ENCODE results near the gene ZDHHC9.

The ZDHHC9 gene

DNA sequence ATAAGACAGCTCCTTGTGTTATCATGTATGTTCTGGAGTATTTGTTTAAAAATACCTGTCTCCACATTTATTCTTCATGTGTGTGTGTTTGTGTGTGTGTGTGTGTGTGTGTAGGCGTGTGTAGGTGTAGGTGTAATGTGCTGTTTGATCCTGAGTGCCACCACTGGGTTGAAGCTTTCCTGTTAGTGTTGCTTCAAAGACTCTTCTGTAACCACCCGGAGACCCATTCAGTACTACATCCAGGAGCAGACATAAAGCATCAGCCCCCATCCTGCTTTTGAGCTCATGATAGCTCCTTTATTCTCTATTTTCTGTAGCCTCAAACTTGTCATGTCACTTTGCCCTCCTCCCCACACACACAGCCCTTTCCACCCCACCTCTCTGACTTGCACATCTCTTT lies 3.0 kb upstream of the ZDHHC9 start:
- TF ChIP-seq, protein P1, sequence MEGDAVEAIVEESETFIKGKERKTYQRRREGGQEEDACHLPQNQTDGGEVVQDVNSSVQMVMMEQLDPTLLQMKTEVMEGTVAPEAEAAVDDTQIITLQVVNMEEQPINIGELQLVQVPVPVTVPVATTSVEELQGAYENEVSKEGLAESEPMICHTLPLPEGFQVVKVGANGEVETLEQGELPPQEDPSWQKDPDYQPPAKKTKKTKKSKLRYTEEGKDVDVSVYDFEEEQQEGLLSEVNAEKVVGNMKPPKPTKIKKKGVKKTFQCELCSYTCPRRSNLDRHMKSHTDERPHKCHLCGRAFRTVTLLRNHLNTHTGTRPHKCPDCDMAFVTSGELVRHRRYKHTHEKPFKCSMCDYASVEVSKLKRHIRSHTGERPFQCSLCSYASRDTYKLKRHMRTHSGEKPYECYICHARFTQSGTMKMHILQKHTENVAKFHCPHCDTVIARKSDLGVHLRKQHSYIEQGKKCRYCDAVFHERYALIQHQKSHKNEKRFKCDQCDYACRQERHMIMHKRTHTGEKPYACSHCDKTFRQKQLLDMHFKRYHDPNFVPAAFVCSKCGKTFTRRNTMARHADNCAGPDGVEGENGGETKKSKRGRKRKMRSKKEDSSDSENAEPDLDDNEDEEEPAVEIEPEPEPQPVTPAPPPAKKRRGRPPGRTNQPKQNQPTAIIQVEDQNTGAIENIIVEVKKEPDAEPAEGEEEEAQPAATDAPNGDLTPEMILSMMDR (conservative IDR thresholded peaks at IDR 0.05; ENCODE audit: control insufficient read depth, insufficient read depth, low read depth, low read length) = no peak
- H3K4me3 ChIP-seq (ENCODE audit: control insufficient read depth, low read depth, low read length) = no peak overlapping the region
- no peak for DNase-seq (ENCODE audit: low read depth)

- H3K4me3 ChIP-seq (ENCODE audit: control insufficient read depth, low read depth, low read length) = no peak overlapping the region
- TF ChIP-seq, protein P1 (conservative IDR thresholded peaks at IDR 0.05; ENCODE audit: control insufficient read depth, insufficient read depth, low read depth, low read length) = no peak
- DNase-seq (ENCODE audit: low read depth) = no peak
These were observed 2.0 kb upstream of the ZDHHC9 start for GRCh38 chrX:129845616-129846190.

DNA sequence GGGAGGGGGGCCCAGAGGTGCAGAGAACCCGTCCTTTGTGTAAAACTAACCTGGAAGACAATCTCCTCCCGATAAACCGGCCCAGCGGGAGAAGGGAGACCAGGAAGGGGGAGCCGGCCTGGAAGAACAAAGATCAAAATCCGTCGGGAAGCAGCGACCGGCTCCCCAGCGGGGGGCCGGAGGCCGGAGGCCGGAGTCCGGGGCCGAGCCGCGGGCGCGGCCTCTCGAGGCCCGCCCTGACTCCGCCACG lies 552 bp downstream of the ZDHHC9 start:
- H3K4me3 ChIP-seq (ENCODE audit: control insufficient read depth, low read depth, low read length) = peak overlapping the region; percentile 68
- TF ChIP-seq, protein P1 (conservative IDR thresholded peaks at IDR 0.05; ENCODE audit: control insufficient read depth, insufficient read depth, low read depth, low read length) = no peak
- no peak for DNase-seq (ENCODE audit: low read depth)

GRCh38 chrX:129842510-129843208 lies 1.0 kb downstream of the ZDHHC9 start:
- TF ChIP-seq, protein P1 (conservative IDR thresholded peaks at IDR 0.05; ENCODE audit: control insufficient read depth, insufficient read depth, low read depth, low read length) = no peak
- peak overlapping the region; percentile 68 for H3K4me3 ChIP-seq (ENCODE audit: control insufficient read depth, low read depth, low read length)
- DNase-seq (ENCODE audit: low read depth) = peak; percentile 80

GRCh38 chrX:129840344-129840743 lies 3.3 kb downstream of the ZDHHC9 start:
- no peak overlapping the region for H3K4me3 ChIP-seq (ENCODE audit: control insufficient read depth, low read depth, low read length)

DNA sequence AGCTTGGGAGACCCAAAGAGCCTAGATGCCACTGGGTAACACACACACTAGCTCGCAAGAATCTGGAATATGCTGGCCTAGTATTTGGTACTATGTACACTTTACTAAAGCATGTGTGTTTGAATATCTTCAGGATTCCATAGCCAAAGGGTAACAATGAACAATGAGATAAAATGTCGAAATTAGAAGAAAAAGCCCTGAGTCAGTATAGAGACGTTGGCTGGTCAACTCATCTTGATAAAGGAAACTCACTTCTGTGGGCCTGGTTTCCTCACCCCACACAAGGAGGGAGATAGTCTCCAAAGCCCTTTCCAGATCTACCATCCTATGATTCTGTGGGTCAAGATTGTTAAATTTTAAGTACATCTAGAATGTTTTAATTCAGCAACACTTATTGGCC lies 6.9 kb downstream of the ZDHHC9 start:
- DNase-seq (ENCODE audit: low read depth) = no peak
- H3K4me3 ChIP-seq (ENCODE audit: control insufficient read depth, low read depth, low read length) = no peak overlapping the region
- TF ChIP-seq, protein P1 (conservative IDR thresholded peaks at IDR 0.05; ENCODE audit: control insufficient read depth, insufficient read depth, low read depth, low read length) = no peak

More at GRCh38 chrX:129840344-129840743, 3.3 kb downstream of the ZDHHC9 start:
- TF ChIP-seq, protein P1 (conservative IDR thresholded peaks at IDR 0.05; ENCODE audit: control insufficient read depth, insufficient read depth, low read depth, low read length) = no peak
- DNase-seq (ENCODE audit: low read depth) = peak; percentile 6

Data from fibroblast of mammary gland (primary cell).